H1 (cell line): ENCODE data around the gene MCEMP1. TPM values are rescaled to one million over a fixed set of nuclear protein-coding genes. Genes with fewer than 3 reads are reported as not detected.

Experiments used
- polyA plus RNA-seq, 7 experiments: library from polyadenylated mRNA; depleted of rRNA in 3 of 7; stranded (reverse) in 5 of 7; unstranded in 2 of 7; fragments of >200 nt in 5 of 7; fragments of 200-250 nt in 2 of 7; gene quantifications; 1 replicate in 5 of 7; 2 replicates in 1 of 7; 4 replicates in 1 of 7; pipeline versions ENCODE4 v1.2.1 to v1.2.3, GENCODE V29; 2011 to 2013; ENCODE audit warnings: missing spikeins in 2 of 7, mixed read lengths in 2 of 7
- total RNA-seq: library from RNA; stranded (reverse); fragmentation: NEBNext Ultra II Directional; extraction: Animal tissue kit (Norgen Biotek cat#: 25700); gene quantifications from 2 replicates; pipeline ENCODE4 v1.2.1, GENCODE V29; 2021
- TF ChIP-seq, protein P1 (sequence below): IDR thresholded peaks from 2 replicates; pipeline ENCODE4 v1.6.1; 2012; ENCODE audit warnings: low read length, inconsistent platforms

The MCEMP1 gene
- total and polyA plus RNA-seq, 2 of the 8 experiments (the other 6 are each of a cell fraction or from before 2014, with no cell fraction given) = not detected

DNA sequence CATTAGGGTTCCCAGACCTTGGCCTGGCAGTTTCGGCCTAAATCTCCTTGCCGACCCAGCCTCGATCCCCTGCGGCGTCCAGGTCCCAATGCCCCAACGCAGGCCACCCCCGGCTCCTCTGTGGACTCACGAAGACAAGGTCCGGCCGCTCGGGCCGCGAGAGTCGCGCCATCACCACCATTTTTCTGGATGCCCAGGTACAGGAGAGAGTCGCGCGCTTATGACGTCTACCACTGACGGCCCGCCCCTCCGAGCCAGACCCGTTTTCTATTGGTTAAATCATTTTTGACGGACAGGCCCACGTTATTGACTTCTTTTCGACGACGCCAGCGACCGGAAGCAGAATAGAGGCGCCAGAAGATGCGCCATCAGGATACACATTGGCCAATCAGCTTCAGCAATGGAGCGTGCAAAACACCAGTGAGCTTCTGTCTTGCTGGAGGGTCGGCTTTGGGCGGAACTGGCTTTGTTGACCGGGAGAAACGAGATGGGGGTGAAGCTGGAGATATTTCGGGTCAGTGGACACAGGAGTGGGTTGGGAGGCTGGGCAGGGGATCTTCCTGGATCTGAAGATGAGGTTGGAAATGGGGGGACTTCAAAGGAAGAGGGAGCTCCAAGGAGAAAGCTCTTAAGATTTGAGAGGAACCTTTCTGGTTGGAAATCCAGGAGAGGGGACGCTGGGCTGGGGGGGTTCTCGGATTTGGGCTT lies 47.4 kb upstream of the MCEMP1 start, which contains the start of the genes PET100 and XAB2 (continued):
- TF ChIP-seq, protein P1, sequence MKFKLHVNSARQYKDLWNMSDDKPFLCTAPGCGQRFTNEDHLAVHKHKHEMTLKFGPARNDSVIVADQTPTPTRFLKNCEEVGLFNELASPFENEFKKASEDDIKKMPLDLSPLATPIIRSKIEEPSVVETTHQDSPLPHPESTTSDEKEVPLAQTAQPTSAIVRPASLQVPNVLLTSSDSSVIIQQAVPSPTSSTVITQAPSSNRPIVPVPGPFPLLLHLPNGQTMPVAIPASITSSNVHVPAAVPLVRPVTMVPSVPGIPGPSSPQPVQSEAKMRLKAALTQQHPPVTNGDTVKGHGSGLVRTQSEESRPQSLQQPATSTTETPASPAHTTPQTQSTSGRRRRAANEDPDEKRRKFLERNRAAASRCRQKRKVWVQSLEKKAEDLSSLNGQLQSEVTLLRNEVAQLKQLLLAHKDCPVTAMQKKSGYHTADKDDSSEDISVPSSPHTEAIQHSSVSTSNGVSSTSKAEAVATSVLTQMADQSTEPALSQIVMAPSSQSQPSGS = peak; percentile 20; the same call in 1 of the 2 replicates
